Dendritic cell treated with granulocyte-macrophage colony-stimulating factor and Interleukin-4, amounts not matched to agents 40 ng/mL and 50 ng/mL, for 4 days (primary cell): ENCODE results near the gene NBPF1.
"Not testable (repeated sequence)": the region's sequence is repeated elsewhere in the genome, so short reads cannot be mapped to it uniquely, and the experiment has no call there.

Experiments used
- H3K27ac Mint-ChIP-seq: one replicate; pipeline ENCODE4 v1.8.0; 2022; ENCODE audit warnings: mild to moderate bottlenecking, mixed read lengths
- H3K27me3 Mint-ChIP-seq: one replicate; pipeline ENCODE4 v1.8.0; 2022; ENCODE audit warnings: mild to moderate bottlenecking, mixed read lengths
- H3K36me3 Mint-ChIP-seq: one replicate; pipeline ENCODE4 v1.8.0; 2022; ENCODE audit warnings: low read depth, mixed read lengths
- H3K4me1 Mint-ChIP-seq: one replicate; pipeline ENCODE4 v1.8.0; 2022; ENCODE audit warnings: low read depth, mixed read lengths
- H3K4me3 Mint-ChIP-seq: one replicate; pipeline ENCODE4 v1.8.0; 2022; ENCODE audit warnings: mild to moderate bottlenecking, moderate library complexity, mixed read lengths
- H3K9me3 Mint-ChIP-seq: one replicate; pipeline ENCODE4 v1.8.0; 2022; ENCODE audit warnings: mixed read lengths
- intact Hi-C: fragments of 100-400 bp; cut with micrococcal nuclease; formaldehyde crosslinking; loops from one replicate; pipeline ENCODE4 v1.15.0; 2022

The NBPF1 gene

DNA sequence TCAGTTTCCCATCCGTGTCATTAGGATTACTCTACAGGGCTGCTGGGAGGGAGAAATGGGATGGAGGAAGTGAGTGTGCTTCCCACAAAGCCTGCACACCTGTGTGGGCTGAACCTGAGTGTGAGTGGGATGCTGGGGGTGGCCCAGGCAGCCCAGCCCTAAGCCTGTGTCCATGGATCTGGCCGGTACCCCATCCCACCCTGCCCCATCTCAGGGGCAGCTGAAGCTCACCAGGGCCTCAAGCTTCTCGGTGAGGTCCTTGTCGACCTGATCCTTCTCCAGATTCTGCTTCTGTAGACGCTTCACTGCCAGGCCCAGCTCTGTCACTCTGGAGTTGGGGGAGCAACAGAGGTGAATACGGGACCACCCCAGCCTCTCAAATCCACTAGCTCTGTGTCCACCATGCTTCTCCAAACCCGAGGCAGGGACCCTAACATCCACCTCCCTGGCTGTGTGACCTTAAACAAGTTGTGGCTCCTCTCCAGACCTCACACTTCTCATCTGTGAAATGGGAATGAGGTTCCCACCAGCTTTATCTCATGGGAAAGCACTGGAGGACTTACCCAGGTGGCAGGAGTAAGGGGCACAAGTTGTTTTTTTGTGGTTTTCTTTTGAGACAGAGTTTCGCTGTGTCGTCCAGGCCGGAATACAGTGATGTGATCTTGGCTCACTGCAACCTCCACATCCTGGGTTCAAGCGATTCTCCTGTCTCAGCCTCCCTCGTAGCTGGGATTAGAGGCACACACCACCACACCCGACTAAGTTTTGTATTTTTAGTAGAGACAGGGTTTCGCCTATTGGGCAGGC is 18.9 kb upstream of the NBPF1 start:
- intact Hi-C loops, H3K27me3 Mint-ChIP-seq, H3K4me1 Mint-ChIP-seq, H3K27ac Mint-ChIP-seq, H3K36me3 Mint-ChIP-seq, H3K4me3 Mint-ChIP-seq, H3K9me3 Mint-ChIP-seq: not testable (repeated sequence)

DNA sequence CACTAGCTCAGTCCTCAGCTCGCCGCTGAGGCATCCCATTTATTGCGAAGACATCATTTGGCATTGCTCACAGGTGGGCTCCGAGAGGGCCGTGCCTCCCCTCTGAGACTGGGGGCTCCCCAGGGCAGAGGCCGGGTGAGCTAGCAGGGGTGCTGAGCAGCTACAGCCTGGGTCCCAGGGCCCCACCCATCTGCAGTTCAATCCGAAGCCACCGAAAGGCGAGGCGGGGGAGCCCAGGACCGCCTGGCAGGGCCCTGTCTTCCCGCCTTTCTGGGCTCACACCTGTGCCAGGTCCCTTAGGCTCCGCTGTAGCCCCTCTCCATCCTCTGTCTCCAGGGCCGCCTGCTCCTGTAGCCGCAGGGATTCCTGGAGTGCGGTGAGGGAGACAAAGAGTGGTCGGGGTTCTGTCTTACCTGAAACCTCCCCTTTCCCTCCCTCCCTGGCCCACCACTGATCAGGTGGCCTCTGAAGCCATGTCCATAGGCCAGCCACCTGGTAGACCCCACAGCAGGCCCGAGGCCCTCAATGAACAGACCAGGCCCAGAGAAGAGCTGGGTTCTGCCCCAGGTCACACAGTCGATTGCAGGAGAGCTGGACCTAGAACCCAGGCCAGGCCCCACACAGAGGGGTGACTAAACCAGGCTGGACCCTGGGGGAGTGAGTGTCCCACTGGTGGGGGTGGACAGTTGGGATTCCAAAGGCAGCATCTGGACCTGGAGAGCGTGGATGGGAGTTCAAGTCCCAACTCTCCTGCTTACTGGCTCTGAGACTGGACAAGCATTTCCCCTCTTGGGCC is 18.1 kb upstream of the NBPF1 start:
- H3K4me3 Mint-ChIP-seq: no peak overlapping the region
- no peak overlapping the region for H3K27ac Mint-ChIP-seq
- peaks cover 7% of the 10 kb centered on the region for H3K4me1 Mint-ChIP-seq
- intact Hi-C loops: no loop called here
- H3K9me3 Mint-ChIP-seq: no peaks in the 10 kb centered on the region
- no peaks in the 10 kb centered on the region for H3K27me3 Mint-ChIP-seq
- H3K36me3 Mint-ChIP-seq: no peaks in the 10 kb centered on the region

DNA sequence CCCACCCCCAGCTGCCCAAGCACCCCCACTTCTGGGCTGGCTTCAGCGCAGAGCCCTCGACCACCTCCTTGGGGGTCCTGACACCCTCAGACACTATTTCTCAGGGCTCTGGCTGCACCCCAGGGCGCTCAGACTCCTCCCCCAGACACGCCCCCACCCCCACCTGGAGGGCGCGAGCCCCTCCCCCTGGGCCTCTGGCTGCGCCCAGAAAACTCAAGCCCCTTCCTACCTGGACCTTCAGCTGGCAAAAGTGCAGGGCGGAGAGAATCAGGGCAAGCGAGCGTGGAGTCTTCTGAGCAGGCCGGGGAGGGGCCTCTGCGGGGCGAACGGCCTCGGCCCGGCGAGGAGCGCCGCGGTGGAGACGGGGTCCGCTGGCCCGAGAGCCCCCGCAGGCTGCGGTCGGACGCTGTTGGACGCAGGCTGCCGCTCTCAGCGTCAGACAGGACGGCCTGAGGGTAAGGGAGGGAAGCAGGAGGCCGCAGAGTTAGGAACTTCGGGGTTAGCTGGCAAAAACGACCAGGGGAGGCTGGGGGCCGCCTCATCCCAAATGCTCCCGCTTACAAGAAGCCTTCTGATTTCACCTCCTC is 17.4 kb upstream of the NBPF1 start:
- H3K36me3 Mint-ChIP-seq: no peaks in the 10 kb centered on the region
- intact Hi-C loops: no loop called here
- H3K27me3 Mint-ChIP-seq: no peaks in the 10 kb centered on the region
- H3K4me3 Mint-ChIP-seq: no peak overlapping the region
- no peaks in the 10 kb centered on the region for H3K9me3 Mint-ChIP-seq
- peak overlapping the region; percentile 5 for H3K27ac Mint-ChIP-seq
- peaks cover 7% of the 10 kb centered on the region for H3K4me1 Mint-ChIP-seq

DNA sequence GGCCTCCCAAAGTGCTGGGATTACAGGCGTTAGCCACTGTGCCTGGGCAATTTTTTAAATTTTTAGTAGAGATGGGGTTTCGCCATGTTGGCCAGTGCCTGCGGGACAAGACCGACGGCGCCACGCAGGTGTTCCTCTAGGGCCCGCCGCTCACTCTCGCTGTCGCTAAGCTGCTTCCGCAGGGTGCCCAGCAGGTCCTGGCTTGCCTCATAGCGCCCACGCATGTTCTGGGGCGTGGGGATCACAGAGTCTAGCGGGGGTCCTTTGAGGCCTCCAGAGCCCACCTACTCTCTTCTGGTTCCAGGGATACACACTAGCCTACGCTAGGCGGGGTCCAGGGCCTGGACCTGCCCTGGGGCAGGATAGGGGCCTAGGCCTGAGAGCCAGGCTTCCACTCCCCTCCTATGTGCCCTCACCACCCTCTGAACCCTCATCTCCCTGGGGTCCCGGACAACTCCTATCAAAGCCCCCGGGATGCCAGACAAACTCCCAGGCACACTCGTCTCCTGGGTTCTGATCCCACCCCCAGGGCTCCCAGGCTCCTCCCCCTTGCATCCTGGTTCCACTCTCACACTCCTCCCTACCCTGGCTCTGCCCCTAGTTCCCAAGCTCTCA is 16.7 kb upstream of the NBPF1 start:
- H3K4me1 Mint-ChIP-seq, intact Hi-C loops, H3K27me3 Mint-ChIP-seq, H3K36me3 Mint-ChIP-seq, H3K9me3 Mint-ChIP-seq, H3K4me3 Mint-ChIP-seq: not testable (repeated sequence)
- peak overlapping the region; percentile 5 for H3K27ac Mint-ChIP-seq

DNA sequence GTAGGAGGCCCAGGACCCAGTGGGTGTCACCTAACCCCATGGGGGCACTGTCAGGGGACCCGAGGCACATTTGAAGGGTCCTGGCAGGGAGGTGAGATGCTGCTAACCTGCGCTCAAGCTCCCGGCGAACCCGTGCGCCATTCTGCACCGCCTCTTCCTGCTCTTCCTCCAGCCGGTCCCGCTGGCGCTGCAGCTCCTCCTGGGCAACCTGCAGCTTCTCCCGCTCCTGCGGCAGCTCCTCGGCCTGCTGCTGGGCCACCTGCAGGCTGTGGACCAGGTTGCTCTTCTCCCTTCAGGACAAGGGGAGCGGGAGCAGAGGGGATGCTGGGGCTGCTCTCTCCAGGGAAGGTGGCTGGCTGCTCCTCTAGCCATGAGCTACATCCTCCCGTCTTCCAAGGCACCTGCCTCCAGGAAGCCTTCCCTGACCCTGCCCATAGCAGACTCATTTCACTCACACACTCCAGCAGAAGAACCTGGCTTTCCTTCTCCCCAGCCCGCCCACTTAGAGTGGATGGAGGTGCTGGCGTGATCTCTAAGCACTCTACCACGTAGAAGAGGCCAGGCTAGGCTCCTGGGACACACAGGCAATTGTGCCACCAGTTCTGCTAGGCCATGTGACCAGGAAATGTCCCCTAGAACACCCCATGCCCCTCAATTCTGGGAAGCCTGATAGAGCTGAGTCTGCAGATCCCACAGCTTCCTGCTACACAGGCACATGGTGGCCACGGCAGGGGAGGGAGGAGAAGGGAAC is 15.2 kb upstream of the NBPF1 start:
- Mint-ChIP-seq H3K27ac (peak overlapping the region; percentile 33), H3K4me1 (peaks cover 7% of the 10 kb centered on the region), H3K4me3 (no peak overlapping the region), H3K9me3 (no peaks in the 10 kb centered on the region), H3K36me3 (no peaks in the 10 kb centered on the region), H3K27me3 (no peaks in the 10 kb centered on the region)
- intact Hi-C loops: no loop called here

DNA sequence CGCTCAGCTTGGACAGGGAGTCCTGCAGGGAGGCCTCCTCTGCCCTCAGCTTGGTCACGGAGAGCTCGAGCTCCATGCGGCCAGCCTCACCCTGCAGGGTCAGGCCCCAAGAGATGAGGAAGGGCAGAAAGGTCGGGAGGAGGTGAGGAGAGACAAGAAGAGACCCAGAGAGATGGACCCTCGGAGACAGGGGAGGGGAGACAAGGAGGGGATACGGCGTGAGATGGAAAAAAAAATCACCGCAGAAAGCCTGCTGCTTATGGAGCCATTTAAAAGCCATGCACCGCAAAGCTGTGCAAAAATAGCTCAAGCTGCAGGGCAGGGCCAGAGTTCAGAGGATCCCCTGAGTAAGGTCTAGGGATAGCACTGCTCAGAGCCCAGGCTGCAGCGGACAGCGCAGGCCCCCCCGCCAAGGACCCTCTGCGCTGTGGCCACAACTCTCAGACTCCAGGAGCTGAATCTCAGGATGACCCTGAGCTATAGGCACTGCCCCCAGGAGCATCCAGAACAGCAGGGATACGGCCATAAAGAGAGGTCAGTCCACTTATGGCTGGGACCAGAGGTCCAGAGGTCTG is 13.1 kb upstream of the NBPF1 start:
- H3K36me3 Mint-ChIP-seq, intact Hi-C loops, H3K9me3 Mint-ChIP-seq, H3K4me3 Mint-ChIP-seq, H3K27ac Mint-ChIP-seq, H3K4me1 Mint-ChIP-seq, H3K27me3 Mint-ChIP-seq: not testable (repeated sequence)

DNA sequence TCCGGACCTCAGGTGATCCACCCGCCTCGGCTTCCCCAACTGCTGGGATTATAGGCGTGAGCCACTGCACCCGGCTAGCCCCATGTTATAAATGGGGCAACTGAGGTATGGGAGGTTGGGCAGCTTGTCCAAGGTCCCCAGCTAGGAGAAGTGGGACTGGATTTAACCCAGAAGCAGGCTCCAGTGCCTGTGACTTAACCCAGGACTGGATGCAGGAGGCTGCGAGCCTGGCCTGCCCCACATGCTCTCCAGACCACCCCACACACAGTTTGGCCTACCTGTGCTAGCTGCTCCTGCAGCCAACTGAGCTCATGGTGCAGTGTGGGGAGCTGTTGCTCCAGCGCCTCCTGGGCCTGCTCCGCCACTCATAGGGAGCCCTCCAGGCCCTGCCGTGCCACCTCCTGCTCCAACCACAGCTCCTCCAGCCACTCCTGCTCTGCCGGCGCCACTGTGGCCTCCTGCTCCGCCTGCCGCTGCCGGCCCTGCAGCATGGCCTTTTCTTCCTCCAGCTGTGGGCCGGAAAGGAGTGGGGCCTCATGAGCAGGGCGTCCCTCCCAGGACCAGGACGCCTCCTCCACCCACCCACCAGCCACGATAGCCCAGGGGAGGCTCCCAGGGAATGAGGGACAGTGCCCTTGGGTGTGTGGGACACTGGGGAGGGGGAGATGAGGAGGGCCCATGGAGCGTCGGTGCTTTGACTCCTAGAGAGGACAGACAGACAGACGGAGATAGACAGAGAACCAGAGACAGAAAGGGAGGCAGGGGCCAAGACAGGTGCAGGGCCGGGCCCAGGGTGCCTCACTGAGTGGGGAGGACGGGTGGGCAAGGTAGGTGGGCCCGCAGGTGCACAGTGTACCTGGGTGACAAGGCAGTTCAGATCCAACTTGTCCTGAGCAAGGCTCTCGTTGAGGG is 12.4 kb upstream of the NBPF1 start:
- no peak overlapping the region for H3K4me3 Mint-ChIP-seq
- H3K36me3 Mint-ChIP-seq: no peaks in the 10 kb centered on the region
- intact Hi-C loops: loop anchor here (2.0 kb wide), 1 partner anchor 19 kb away; no protein-coding TSS in a partner anchor
- no peak overlapping the region for H3K27ac Mint-ChIP-seq
- H3K4me1 Mint-ChIP-seq: peaks cover 7% of the 10 kb centered on the region
- H3K9me3 Mint-ChIP-seq: no peaks in the 10 kb centered on the region
- H3K27me3 Mint-ChIP-seq: no peaks in the 10 kb centered on the region

DNA sequence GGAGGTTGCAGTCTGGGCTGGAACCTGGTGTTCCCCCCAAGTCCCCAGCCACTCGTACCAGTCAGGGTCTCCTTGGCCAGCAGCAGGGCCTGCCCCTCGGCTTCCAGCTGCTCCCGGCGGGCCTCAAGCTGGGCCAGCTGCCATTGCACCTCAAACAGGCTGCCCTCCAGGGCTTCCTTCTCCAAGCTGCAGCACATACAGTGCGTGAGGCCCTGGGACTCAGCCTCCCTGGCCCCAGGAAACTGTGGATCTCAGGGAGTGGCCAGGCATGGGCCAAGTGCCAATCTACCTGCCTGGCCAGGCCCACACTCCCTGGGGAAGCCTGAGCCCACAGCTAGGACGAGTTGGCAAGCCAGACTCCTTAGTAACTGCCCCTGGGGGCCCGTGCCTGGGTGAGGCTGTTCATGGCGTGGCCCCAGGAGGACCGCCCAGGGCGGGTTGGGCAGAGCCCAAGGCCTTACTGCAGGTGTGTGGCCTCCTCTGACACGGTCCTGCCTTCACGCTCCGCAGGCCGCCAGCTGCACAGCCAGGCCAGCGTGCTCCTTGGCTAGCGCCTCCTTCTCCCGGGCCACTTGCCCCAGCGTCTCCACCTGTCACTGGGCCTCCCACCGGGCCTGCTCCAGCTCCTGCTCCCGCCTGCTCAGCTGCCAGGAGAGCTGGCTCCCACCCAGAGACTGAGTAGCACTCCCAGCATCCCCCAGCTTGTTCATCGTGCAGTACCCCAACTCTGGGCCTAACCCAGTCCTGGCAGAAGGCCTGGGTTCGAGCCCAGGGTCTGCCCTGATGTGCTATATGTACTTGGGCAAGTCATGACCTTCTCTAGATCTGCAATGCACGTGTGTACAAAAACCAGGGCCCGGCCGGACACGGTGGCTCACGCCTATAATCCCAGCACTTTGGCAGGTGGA is 10.7 kb upstream of the NBPF1 start:
- not testable (repeated sequence) for H3K4me3 Mint-ChIP-seq, H3K4me1 Mint-ChIP-seq, H3K27ac Mint-ChIP-seq, H3K36me3 Mint-ChIP-seq, H3K9me3 Mint-ChIP-seq, H3K27me3 Mint-ChIP-seq
- intact Hi-C loops: loop anchor here (2.0 kb wide), 1 partner anchor 21 kb away; no protein-coding TSS in a partner anchor

DNA sequence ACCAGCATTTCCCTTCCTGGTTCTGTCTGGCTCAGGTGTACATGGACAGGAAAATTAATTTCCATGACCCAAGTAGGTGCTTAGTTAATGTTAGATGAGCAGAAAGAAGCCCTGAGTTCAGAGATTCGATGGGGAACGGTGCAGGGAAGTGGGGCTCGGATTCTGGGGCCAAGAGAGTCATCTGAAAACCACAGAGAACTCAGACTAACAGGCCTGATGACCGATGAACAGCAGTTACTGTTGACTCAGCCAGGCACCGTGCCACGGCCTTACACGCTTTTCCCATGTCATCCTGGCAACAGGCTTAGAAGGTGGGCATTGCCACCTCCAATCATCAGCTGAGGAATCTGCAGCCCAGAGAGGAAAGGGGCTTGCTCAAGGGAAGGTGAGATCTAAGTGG is 10.0 kb upstream of the NBPF1 start:
- H3K9me3 Mint-ChIP-seq, H3K36me3 Mint-ChIP-seq, intact Hi-C loops, H3K27ac Mint-ChIP-seq, H3K4me1 Mint-ChIP-seq, H3K27me3 Mint-ChIP-seq, H3K4me3 Mint-ChIP-seq: not testable (repeated sequence)

DNA sequence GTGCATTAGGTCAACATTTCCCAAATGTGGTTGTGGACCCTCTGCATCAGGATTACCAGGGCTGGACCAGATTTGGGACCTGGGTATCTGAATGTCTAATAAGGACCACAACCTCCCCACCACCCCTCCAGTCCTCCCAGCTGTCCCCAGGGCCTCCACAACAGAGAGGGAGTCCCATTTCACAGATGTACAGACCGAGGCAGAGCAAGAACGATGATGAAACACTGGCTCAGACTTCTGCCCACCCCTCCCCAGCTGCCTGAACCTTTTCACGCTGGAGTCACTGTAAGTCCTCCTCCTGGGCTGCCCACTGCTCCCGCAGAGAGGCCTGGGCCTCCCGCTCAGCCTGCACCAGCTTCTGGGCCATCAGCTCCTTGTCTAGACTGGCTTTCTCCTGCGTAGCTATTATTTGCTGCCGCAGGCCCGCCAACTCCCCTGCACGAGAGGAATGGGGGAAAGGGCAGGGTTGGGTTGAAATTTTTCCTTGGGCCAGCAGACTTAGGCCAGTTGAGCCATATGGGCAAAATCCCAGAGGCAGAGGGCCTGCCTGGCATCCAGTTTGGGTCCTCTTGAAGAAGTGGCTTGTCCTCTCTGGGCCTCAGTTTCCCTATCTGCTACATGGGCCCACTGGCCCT is 8.4 kb upstream of the NBPF1 start:
- H3K9me3 Mint-ChIP-seq, H3K27ac Mint-ChIP-seq, intact Hi-C loops, H3K4me3 Mint-ChIP-seq, H3K36me3 Mint-ChIP-seq, H3K27me3 Mint-ChIP-seq, H3K4me1 Mint-ChIP-seq: not testable (repeated sequence)

DNA sequence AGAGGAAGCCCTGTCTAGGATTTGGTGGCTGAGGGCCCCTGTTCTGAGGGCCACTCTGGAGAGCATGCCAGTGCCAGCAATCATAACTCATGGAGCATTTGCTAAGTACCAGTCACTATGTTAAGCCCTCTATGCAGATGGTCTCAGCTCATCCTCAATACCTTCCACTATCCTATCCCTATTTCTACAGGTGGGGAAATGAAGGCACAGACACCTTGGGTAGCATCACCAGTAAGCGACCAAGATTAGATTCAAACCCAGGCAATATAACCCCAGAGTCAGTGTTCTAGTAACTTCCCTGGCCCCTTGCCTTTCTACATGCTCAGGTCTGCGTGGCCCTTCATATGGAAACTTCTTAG is 7.9 kb upstream of the NBPF1 start:
- Mint-ChIP-seq H3K4me1 (no peaks in the 10 kb centered on the region), H3K36me3 (no peaks in the 10 kb centered on the region), H3K4me3 (no peak overlapping the region), H3K27ac (no peak overlapping the region), H3K27me3 (no peaks in the 10 kb centered on the region), H3K9me3 (no peaks in the 10 kb centered on the region)
- intact Hi-C loops: no loop called here
